ENCODE data around the gene HVCN1. TPM values are rescaled to one million over a fixed set of nuclear protein-coding genes. Genes with fewer than 3 reads are reported as not detected.

Gene HVCN1
- total RNA-seq, 4 donors from 2014 or later, result 4.6 to 8.1 (median 5.8) TPM

DNA sequence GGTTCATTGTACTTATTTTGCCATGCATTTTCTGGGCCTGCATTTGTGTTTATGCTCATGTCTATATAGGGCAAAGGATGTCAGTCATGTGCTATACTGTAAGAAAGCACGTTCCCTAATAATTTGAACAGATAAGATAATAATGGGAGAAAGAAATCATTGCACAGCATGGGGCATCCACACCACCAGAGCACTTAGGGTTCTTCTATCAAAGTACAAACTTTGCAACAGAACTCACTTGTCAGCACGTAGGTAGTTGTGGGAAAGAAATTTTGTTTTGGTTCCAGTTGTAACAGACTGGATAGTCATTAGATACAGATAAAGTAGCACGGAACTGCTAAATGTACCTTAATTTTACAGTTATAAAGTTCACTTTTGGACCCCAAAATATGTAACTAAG lies 43.7 kb upstream of the HVCN1 start:
- intact Hi-C loops (cut with DNase I; ENCODE audit: low total_unique reads), result no loop called here
- in situ Hi-C loops (cut with MboI; ENCODE audit: low sequenced_read_pairs in 4 of 4), result no loop called here
- peaks cover 33 to 34% of the 10 kb centered on the region in 2 donors for H3K4me1 ChIP-seq
- H3K4me3 ChIP-seq, result no peak overlapping the region
- no peak for TF ChIP-seq POLR2A (IDR thresholded peaks at IDR 0.05)
- TF ChIP-seq, protein P1, sequence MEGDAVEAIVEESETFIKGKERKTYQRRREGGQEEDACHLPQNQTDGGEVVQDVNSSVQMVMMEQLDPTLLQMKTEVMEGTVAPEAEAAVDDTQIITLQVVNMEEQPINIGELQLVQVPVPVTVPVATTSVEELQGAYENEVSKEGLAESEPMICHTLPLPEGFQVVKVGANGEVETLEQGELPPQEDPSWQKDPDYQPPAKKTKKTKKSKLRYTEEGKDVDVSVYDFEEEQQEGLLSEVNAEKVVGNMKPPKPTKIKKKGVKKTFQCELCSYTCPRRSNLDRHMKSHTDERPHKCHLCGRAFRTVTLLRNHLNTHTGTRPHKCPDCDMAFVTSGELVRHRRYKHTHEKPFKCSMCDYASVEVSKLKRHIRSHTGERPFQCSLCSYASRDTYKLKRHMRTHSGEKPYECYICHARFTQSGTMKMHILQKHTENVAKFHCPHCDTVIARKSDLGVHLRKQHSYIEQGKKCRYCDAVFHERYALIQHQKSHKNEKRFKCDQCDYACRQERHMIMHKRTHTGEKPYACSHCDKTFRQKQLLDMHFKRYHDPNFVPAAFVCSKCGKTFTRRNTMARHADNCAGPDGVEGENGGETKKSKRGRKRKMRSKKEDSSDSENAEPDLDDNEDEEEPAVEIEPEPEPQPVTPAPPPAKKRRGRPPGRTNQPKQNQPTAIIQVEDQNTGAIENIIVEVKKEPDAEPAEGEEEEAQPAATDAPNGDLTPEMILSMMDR (IDR thresholded peaks at IDR 0.05 in 4 of 5, conservative IDR thresholded peaks at IDR 0.05 in 1 of 5), result no peak
- peaks cover 4 to 25% of the 10 kb centered on the region in 2 donors for H3K36me3 ChIP-seq
- peak overlapping the region in 1 of 4 donors; percentile 30 for H3K27ac ChIP-seq
- H3K9me3 ChIP-seq, result no peaks in the 10 kb centered on the region
- DNase-seq (no peak), ATAC-seq (no peak)
- H3K27me3 ChIP-seq, result no peaks in the 10 kb centered on the region

DNA sequence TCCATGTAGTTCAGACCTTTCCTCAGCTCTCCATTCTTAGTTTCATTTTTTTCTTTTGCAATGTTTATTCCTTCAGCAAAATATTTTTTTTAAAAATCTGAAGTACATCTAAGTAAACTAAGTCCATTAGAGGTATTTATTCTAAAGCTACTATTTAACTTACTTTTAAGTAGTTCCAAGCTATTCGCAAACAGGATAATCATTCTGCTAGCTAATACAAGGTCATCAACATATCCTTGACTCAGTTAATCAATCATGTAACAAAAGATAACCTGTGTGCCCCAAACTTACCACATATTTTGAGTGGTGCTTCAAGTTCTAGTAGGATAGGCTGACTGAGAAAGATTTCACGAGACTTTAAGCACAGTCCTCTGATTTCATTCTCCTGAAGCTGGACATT lies 42.6 kb upstream of the HVCN1 start:
- H3K4me1 ChIP-seq, result peaks cover 26 to 31% of the 10 kb centered on the region in 2 donors
- H3K9me3 ChIP-seq, result no peaks in the 10 kb centered on the region
- ATAC-seq (no peak), DNase-seq (no peak)
- intact Hi-C loops (cut with DNase I; ENCODE audit: low total_unique reads), result no loop called here
- no peaks in the 10 kb centered on the region for H3K27me3 ChIP-seq
- H3K27ac ChIP-seq, result no peak overlapping the region
- TF ChIP-seq, protein P1 (IDR thresholded peaks at IDR 0.05 in 4 of 5, conservative IDR thresholded peaks at IDR 0.05 in 1 of 5), result no peak
- no peak for TF ChIP-seq POLR2A (IDR thresholded peaks at IDR 0.05)
- H3K36me3 ChIP-seq, result peaks cover 4 to 33% of the 10 kb centered on the region in 2 donors
- H3K4me3 ChIP-seq, result no peak overlapping the region
- in situ Hi-C loops (cut with MboI; ENCODE audit: low sequenced_read_pairs in 4 of 4), result no loop called here

DNA sequence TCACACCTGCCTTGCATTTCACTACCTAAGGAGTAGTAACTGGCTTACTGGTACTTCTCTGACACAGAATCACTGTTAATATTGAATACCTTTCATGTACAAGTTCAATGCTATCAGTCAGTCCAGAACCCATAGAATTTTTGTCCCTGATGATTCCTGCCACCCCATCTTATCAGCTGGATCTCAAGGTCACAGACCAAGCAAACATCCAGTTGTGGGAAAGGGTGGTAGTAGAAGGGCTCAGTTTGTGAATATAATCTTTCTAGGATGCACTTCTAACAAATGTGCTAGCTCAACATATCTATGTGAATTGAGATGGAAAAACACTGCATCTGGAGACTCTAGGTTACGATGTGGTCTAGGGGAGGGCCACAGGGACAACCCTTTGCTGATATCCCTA lies 39.7 kb upstream of the HVCN1 start:
- H3K4me1 ChIP-seq, result peaks cover 17 to 20% of the 10 kb centered on the region in 2 donors
- no peak for DNase-seq
- no peaks in the 10 kb centered on the region for H3K27me3 ChIP-seq
- TF ChIP-seq, protein P1 (IDR thresholded peaks at IDR 0.05 in 4 of 5, conservative IDR thresholded peaks at IDR 0.05 in 1 of 5), result no peak
- no peaks in the 10 kb centered on the region for H3K9me3 ChIP-seq
- H3K27ac ChIP-seq, result no peak overlapping the region
- intact Hi-C loops (cut with DNase I; ENCODE audit: low total_unique reads) (no loop called here), in situ Hi-C loops (cut with MboI; ENCODE audit: low sequenced_read_pairs in 4 of 4) (no loop called here)
- no peak for ATAC-seq
- H3K36me3 ChIP-seq, result peaks cover 4 to 58% of the 10 kb centered on the region in 2 donors
- H3K4me3 ChIP-seq, result no peak overlapping the region

DNA sequence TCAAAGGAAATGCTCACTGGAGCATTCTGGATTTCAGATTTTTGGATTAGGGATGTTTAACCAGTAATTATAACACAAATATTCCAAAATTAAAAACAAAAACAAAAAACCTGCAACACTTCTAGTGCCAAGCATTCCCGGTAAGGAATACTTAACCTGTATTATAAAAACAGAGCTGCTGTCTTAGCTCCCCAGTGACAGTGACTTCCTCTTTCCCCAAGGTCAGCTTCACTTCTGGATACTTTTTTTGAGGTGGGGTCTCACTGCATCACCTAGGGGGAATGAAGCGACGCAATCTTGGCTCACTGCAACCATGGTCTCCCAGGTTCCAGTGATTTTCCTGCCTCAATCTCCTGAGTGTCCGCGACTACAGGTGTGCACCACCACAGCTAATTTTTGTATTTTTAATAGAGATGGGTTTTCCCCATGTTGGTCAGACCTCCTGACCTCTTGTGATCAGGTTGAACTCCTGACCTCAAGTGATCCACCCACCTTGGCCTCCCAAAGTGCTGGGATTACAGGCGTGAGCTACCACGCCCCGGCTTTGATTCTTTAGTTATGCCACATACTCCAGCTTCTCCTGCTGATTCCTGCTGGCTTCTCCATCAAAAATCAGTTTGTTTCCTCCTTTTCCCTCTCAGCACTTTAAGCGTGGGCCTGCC lies 37.9 kb upstream of the HVCN1 start:
- no peak for TF ChIP-seq POLR2A (IDR thresholded peaks at IDR 0.05)
- TF ChIP-seq, protein P1 (IDR thresholded peaks at IDR 0.05 in 4 of 5, conservative IDR thresholded peaks at IDR 0.05 in 1 of 5), result no peak
- intact Hi-C loops (cut with DNase I; ENCODE audit: low total_unique reads) (no loop called here), in situ Hi-C loops (cut with MboI; ENCODE audit: low sequenced_read_pairs in 4 of 4) (no loop called here)
- ATAC-seq (no peak), DNase-seq (no peak)
- no peak overlapping the region for H3K27ac ChIP-seq
- peaks cover 3 to 4% of the 10 kb centered on the region in 2 donors for H3K4me1 ChIP-seq
- H3K36me3 ChIP-seq, result peaks cover 4 to 74% of the 10 kb centered on the region in 2 donors
- no peaks in the 10 kb centered on the region for H3K9me3 ChIP-seq
- no peak overlapping the region for H3K4me3 ChIP-seq
- H3K27me3 ChIP-seq, result no peaks in the 10 kb centered on the region

DNA sequence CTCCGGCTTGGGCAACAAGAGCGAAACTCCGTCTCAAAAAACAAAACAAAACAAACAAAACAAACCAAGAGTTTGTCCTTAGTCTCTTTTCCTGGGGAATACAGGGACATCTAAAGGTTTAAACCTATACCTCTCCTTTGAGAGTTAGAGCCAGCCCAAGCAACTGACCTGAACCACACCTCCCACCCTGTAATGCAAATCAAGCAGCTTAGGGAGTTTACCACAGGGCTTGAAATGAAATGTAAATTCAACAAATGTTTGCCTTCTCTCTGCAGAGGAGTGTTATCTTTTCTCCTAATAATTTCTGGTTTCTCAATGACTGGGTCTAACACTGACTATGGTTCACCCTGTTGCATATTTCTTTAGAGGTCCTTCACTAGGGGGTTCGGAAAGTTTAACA lies 37.1 kb upstream of the HVCN1 start:
- Histone ChIP-seq H3K4me3 (no peak overlapping the region), H3K36me3 (peaks cover 4 to 82% of the 10 kb centered on the region in 2 donors), H3K27me3 (no peaks in the 10 kb centered on the region), H3K4me1 (peaks cover 3 to 4% of the 10 kb centered on the region in 2 donors), H3K9me3 (no peaks in the 10 kb centered on the region), H3K27ac (no peak overlapping the region)
- DNase-seq (no peak), ATAC-seq (no peak)
- intact Hi-C loops (cut with DNase I; ENCODE audit: low total_unique reads), result no loop called here
- in situ Hi-C loops (cut with MboI; ENCODE audit: low sequenced_read_pairs in 4 of 4), result no loop called here
- TF ChIP-seq, protein P1 (IDR thresholded peaks at IDR 0.05 in 4 of 5, conservative IDR thresholded peaks at IDR 0.05 in 1 of 5), result no peak
- TF ChIP-seq POLR2A (IDR thresholded peaks at IDR 0.05), result no peak
